HCT116 (cell line): ENCODE data around the gene ACSF2. TPM values are rescaled to one million over a fixed set of nuclear protein-coding genes. Genes with fewer than 3 reads are reported as not detected.

ENCODE experiments used
- ATAC-seq: fragments of 200-7000 bp; cut with Tn5 transposase; 2 replicates; pipeline ENCODE4 v1.9.1; 2020; ENCODE audit warnings: mild to moderate bottlenecking, moderate library complexity
- BruUV-seq: library from RNA; stranded (reverse); fragments of 400-500 nt; replicated peaks from 2 replicates; lab custom pipeline; 2021; lab: Mats Ljungman, UMichigan
- CTCF ChIA-PET: fragments of 300-600 bp; sonication (Branson Sonifier 250); formaldehyde crosslinking; loops from one replicate; lab custom pipeline; 2021; ENCODE audit warnings: antibody characterized with exemption; lab: Charles Lee
- POLR2A ChIA-PET: fragments of 300-600, 350-600 bp; sonication (Branson Sonifier 250); formaldehyde crosslinking; loops from one replicate; lab custom pipeline; 2021; ENCODE audit warnings: antibody characterized with exemption; lab: Charles Lee
- RAD21 ChIA-PET, 2 experiments: fragments of 300-600 bp; sonication (Branson Sonifier 250); formaldehyde crosslinking; loops; one replicate each; lab custom pipeline; 2023; ENCODE audit warnings: low total read pairs in 2 of 2; ENCODE audit not compliant: uncharacterized antibody in 2 of 2, unreplicated experiment in 2 of 2, low non-redundant PET in 1 of 2; lab: Charles Lee
- DNase-seq: peaks from one replicate; pipeline ENCODE4 v3.0.0-alpha.2; 2010; ENCODE audit warnings: low read depth, low spot score
- H2AFZ ChIP-seq: fragments of 200-600 bp; shearing (Covaris generic), sonication (generic); 2 replicates; pipeline ENCODE4 v1.6.1; 2017; ENCODE audit warnings: low read depth, mixed run types, mixed read lengths, antibody characterized with exemption, low read length; ENCODE audit not compliant: poor library complexity, severe bottlenecking
- H3K27ac ChIP-seq: 2 replicates; pipeline ENCODE4 v1.5.1; 2012; ENCODE audit warnings: low read depth, low read length
- H3K27me3 ChIP-seq: fragments of 200-600 bp; sonication (generic); 2 replicates; pipeline ENCODE4 v1.6.1; 2016; ENCODE audit warnings: mixed run types, low read length, mixed read lengths; ENCODE audit not compliant: insufficient read depth
- H3K36me3 ChIP-seq, 2 experiments: fragments of 200-500 bp in 1 of 2; fragments of 200-600 bp in 1 of 2; sonication (Bioruptor generic) in 1 of 2; sonication (generic) in 1 of 2; 2 replicates each; pipeline versions ENCODE4 v1.5.1 to v1.6.1; 2014 to 2016; ENCODE audit warnings: low read length in 2 of 2, inconsistent platforms in 1 of 2, mixed read lengths in 1 of 2, mixed run types in 1 of 2; ENCODE audit not compliant: insufficient read depth in 2 of 2, control insufficient read depth in 1 of 2
- H3K4me1 ChIP-seq, 2 experiments: fragments of 200-600 bp in 1 of 2; sonication (generic) in 1 of 2; 2 replicates each; pipeline versions ENCODE4 v1.5.1 to v1.6.1; 2012 to 2017; ENCODE audit warnings: low read length in 2 of 2, inconsistent platforms in 1 of 2, mild to moderate bottlenecking in 1 of 2, mixed read lengths in 1 of 2, mixed run types in 1 of 2, moderate library complexity in 1 of 2; ENCODE audit not compliant: insufficient read depth in 2 of 2, control insufficient read depth in 1 of 2
- H3K4me2 ChIP-seq: fragments of 200-600 bp; sonication (generic); 2 replicates; pipeline ENCODE4 v1.6.1; 2017; ENCODE audit warnings: mixed run types, low read length, mixed read lengths
- H3K4me3 ChIP-seq, 2 experiments: fragments of 200-600 bp in 1 of 2; sonication (generic) in 1 of 2; replicated peaks in 1 of 2; 2 replicates each; pipeline ENCODE4 v1.5.1; 2011 to 2016; ENCODE audit warnings: low read length in 2 of 2, control low read depth in 1 of 2, low read depth in 1 of 2, mild to moderate bottlenecking in 1 of 2, mixed read lengths in 1 of 2, mixed run types in 1 of 2
- H3K79me2 ChIP-seq: fragments of 200-600 bp; sonication (generic); 2 replicates; pipeline ENCODE4 v1.6.1; 2017; ENCODE audit warnings: mild to moderate bottlenecking, mixed run types, low read length, moderate library complexity, mixed read lengths; ENCODE audit not compliant: insufficient read depth
- H3K9ac ChIP-seq: fragments of 200-600 bp; sonication (generic); 2 replicates; pipeline ENCODE4 v1.6.1; 2016; ENCODE audit warnings: low read length, mixed read lengths
- H3K9me2 ChIP-seq: fragments of 200-600 bp; sonication (generic), shearing (Covaris generic); 2 replicates; pipeline ENCODE4 v1.6.1; 2017; ENCODE audit warnings: mixed run types, mild to moderate bottlenecking, moderate library complexity; ENCODE audit not compliant: insufficient read depth
- H3K9me3 ChIP-seq, 2 experiments: fragments of 200-500 bp in 1 of 2; fragments of 200-600 bp in 1 of 2; sonication (Bioruptor generic) in 1 of 2; sonication (generic) in 1 of 2; 2 replicates each; pipeline ENCODE4 v1.6.1; 2014 to 2017; ENCODE audit warnings: low read length in 2 of 2, mixed read lengths in 2 of 2, inconsistent platforms in 1 of 2, low read depth in 1 of 2, mild to moderate bottlenecking in 1 of 2, mixed run types in 1 of 2, moderate library complexity in 1 of 2; ENCODE audit not compliant: control insufficient read depth in 1 of 2, insufficient read depth in 1 of 2
- H4K20me1 ChIP-seq: fragments of 200-600 bp; sonication (generic), shearing (Covaris generic); 2 replicates; pipeline ENCODE4 v1.6.1; 2017; ENCODE audit warnings: mixed run types, mild to moderate bottlenecking, moderate library complexity; ENCODE audit not compliant: insufficient read depth
- ATF3 ChIP-seq: IDR thresholded peaks from 2 replicates; pipeline ENCODE4 v1.6.1; 2012
- CBX3 ChIP-seq: IDR thresholded peaks from 2 replicates; pipeline ENCODE4 v1.6.1; 2012; ENCODE audit warnings: low read depth
- CTCF ChIP-seq, 3 experiments: fragments of 200-600 bp in 1 of 3; sonication (generic) in 1 of 3; IDR thresholded peaks in 2 of 3; conservative IDR thresholded peaks in 1 of 3; 2 replicates each; pipeline ENCODE4 v1.5.1; 2012 to 2017; ENCODE audit warnings: low read depth in 2 of 3, low read length in 2 of 3, antibody characterized with exemption in 1 of 3, borderline replicate concordance in 1 of 3, control low read depth in 1 of 3, mild to moderate bottlenecking in 1 of 3, mixed read lengths in 1 of 3, mixed run types in 1 of 3, moderate library complexity in 1 of 3; ENCODE audit not compliant: insufficient read depth in 1 of 3
- EZH2phosphoT487 ChIP-seq: fragments of 200-600 bp; IDR thresholded peaks from 2 replicates; pipeline ENCODE4 v1.6.1; 2018; ENCODE audit warnings: antibody characterized with exemption, borderline replicate concordance
- FOSL1 ChIP-seq: IDR thresholded peaks from 2 replicates; pipeline ENCODE4 v1.6.1; 2012; ENCODE audit warnings: low read depth
- POLR2AphosphoS5 ChIP-seq: IDR thresholded peaks from 2 replicates; pipeline ENCODE4 v1.6.1; 2011; ENCODE audit warnings: mild to moderate bottlenecking, low read depth, low read length, moderate library complexity
- REST ChIP-seq: IDR thresholded peaks from 2 replicates; pipeline ENCODE4 v1.6.1; 2012; ENCODE audit warnings: low read depth
- SIN3A ChIP-seq: IDR thresholded peaks from 2 replicates; pipeline ENCODE4 v1.6.1; 2012; ENCODE audit warnings: low read depth
- SRF ChIP-seq: IDR thresholded peaks from 2 replicates; pipeline ENCODE4 v1.6.1; 2012; ENCODE audit warnings: low read depth
- YY1 ChIP-seq: IDR thresholded peaks from 2 replicates; pipeline ENCODE4 v1.6.1; 2011; ENCODE audit warnings: low read length, low read depth, moderate library complexity, mild to moderate bottlenecking; ENCODE audit not compliant: insufficient replicate concordance; ENCODE audit errors: extremely low read depth
- ZBTB33 ChIP-seq: IDR thresholded peaks from 2 replicates; pipeline ENCODE4 v1.6.1; 2011; ENCODE audit warnings: mild to moderate bottlenecking, low read length, moderate library complexity; ENCODE audit not compliant: insufficient replicate concordance; ENCODE audit errors: extremely low read depth
- ZFX ChIP-seq: fragments of 450-650 bp; IDR thresholded peaks from 2 replicates; pipeline ENCODE4 v1.6.1; 2017
- ZNF274 ChIP-seq: fragments of 200-500 bp; sonication (Bioruptor generic); IDR thresholded peaks from 2 replicates; pipeline ENCODE4 v1.6.1; 2014; ENCODE audit warnings: mild to moderate bottlenecking, low read depth, low read length, inconsistent platforms
- intact Hi-C: fragments of 100-400 bp; cut with micrococcal nuclease; formaldehyde crosslinking; loops from 2 replicates; pipeline ENCODE4 v1.10.0; 2022
- total RNA-seq: library from RNA; stranded (reverse); gene quantifications from one replicate; pipeline ENCODE4 v1.2.1, GENCODE V29; 2021; ENCODE audit not compliant: unreplicated experiment

Gene ACSF2
- total RNA-seq, 1 experiment from 2014 or later = 52.4 TPM

GRCh38 chr17:50443505-50443974 is 17.5 kb downstream of the ACSF2 start:
- ATAC-seq (0 out of 2 replicates have a peak, but pooled peaks have one; percentile 53), DNase-seq (no peak)
- Histone ChIP-seq H3K36me3 (no peaks in the 10 kb centered on the region), H3K27ac (no peak overlapping the region), H3K9ac (no peak overlapping the region), H3K79me2 (no peaks in the 10 kb centered on the region), H3K4me2 (peak overlapping the region; percentile 14), H3K4me3 (no peak overlapping the region), H3K9me3 (no peaks in the 10 kb centered on the region), H3K27me3 (no peaks in the 10 kb centered on the region), H2AFZ (no peak overlapping the region), H4K20me1 (no peaks in the 10 kb centered on the region), H3K4me1 (peaks cover 13 to 15% of the 10 kb centered on the region in 2 experiments), H3K9me2 (no peaks in the 10 kb centered on the region)
- ChIA-PET POLR2A (no interaction called here), CTCF (interaction anchor here (1.3 kb wide), 1 partner anchor 46 kb away, joined by 4 read pairs; the partner anchor contains the start of gene LRRC59), RAD21 (interaction anchor here in 1 of 2 experiments (0.7 kb wide), 1 partner anchor 46 kb away, joined by 3 read pairs; the partner anchor contains the start of gene LRRC59)
- no TSS peak for BruUV-seq
- TF ChIP-seq ZBTB33 (no peak), CBX3 (no peak), EZH2phosphoT487 (no peak), YY1 (no peak), FOSL1 (no peak), ZNF274 (no peak), REST (no peak), CTCF (IDR thresholded peaks at IDR 0.05 in 2 of 3, conservative IDR thresholded peaks at IDR 0.05 in 1 of 3; ENCODE audit: borderline replicate concordance in 1 of 3, insufficient read depth in 1 of 3, low read depth in 2 of 3, low read length in 2 of 3) (no peak), ZFX (no peak), POLR2AphosphoS5 (no peak), SIN3A (no peak), SRF (no peak), ATF3 (no peak)
- intact Hi-C loops = no loop called here
